HG03565 (cell line): ENCODE measurements around the gene SETDB2.

Experiments
- ATAC-seq: cut with Tn5 transposase; IDR thresholded peaks from one replicate; pipeline ENCODE4 v1.9.1; 2021; ENCODE audit warnings: mild to moderate bottlenecking, moderate library complexity; ENCODE audit not compliant: unreplicated experiment

Gene SETDB2, protein sequence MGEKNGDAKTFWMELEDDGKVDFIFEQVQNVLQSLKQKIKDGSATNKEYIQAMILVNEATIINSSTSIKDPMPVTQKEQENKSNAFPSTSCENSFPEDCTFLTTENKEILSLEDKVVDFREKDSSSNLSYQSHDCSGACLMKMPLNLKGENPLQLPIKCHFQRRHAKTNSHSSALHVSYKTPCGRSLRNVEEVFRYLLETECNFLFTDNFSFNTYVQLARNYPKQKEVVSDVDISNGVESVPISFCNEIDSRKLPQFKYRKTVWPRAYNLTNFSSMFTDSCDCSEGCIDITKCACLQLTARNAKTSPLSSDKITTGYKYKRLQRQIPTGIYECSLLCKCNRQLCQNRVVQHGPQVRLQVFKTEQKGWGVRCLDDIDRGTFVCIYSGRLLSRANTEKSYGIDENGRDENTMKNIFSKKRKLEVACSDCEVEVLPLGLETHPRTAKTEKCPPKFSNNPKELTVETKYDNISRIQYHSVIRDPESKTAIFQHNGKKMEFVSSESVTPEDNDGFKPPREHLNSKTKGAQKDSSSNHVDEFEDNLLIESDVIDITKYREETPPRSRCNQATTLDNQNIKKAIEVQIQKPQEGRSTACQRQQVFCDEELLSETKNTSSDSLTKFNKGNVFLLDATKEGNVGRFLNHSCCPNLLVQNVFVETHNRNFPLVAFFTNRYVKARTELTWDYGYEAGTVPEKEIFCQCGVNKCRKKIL

DNA sequence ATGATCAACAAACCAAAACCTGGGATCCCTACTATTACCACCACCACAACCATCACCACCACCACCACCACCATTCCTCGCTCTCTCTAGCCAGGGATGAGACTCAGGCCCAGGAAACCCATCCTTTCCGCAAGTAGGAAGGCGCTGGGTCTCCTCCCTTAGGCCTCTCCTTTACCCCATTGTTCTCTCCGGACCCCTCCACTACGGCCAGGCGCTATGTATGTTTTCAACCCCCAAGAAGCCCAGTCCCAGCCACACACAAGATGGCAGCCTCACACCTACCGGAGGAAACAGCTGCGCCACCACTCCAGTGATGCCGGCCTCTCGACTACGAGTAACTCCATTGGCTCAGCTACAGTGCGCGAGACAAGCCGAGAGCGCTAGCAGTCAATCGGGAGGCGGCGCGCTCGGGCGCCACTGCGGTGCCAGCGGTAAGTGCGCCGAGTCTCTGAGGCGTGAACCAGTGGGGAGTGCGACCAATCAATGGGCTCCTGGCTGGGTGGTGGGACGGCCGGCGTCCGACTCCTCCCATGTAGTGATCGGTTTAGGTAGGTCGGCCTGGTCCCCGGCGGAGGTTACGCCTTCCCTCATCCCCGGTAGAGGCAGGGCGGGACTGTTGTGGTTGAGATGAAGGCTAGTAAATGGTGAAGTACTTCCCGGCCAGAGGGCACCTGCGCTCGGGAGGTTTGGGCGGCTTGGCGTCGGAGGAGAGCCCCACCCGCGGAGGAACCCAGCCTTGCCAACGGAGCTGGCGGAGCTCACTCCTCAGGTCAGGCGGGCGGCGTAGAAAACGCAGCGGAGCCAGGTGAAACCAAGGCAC lies at the start of gene SETDB2, which contains the start of gene CAB39L:
Gene SETDB2 (plus strand): TSS at position 571 of the 820 bp plus-strand sequence. CDS start 7,620 bp downstream, outside the sequence.
Gene CAB39L (minus strand): TSS at position 361 of the 820 bp plus-strand sequence. CDS start 61,154 bp downstream, outside the sequence.
- ATAC-seq, result peak; percentile 91

DNA sequence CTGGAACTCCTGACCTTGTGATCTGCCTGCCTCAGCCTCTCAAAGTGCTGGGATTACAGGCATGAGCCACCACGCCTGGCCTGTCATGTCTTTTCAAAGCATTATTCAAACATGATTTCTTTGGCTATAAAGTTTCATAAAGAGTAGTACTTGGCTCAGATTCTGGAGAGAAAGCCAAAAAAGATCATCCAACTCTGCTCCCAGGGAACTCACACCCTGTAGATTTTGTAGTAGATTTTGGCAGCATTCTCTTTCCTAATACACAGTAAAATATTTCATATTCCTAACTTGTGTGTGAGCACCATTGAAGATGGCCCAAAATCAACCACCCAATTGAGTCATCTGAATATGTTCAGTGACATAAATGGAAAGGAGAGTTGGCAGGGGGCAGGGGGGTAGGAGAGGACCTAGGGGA lies 48.6 kb upstream of the SETDB2 start:
- no peak for ATAC-seq

DNA sequence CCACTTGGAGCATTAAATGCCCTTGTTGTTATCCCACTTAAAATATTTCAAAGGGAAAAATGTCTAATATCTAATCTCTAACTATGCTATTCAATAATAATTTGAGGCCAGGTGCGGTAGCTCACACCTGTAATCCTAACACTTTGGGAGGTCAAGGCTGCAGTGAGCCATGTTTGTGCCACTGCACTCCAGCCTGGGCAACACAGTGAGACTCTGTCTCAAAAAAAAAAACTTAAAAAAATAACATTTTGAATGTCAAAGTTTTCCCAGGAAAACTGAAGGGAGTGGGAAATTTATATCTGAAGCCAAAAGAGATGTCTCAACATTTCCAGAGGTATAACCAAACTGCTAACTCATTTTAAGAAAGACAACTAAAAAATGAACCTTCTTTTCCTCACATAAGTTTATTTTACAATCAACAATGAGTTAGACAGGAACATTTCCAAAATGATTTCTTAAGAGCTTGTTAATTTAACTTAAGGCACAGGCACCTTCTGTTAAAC lies 48.1 kb upstream of the SETDB2 start:
- ATAC-seq, result no peak

DNA sequence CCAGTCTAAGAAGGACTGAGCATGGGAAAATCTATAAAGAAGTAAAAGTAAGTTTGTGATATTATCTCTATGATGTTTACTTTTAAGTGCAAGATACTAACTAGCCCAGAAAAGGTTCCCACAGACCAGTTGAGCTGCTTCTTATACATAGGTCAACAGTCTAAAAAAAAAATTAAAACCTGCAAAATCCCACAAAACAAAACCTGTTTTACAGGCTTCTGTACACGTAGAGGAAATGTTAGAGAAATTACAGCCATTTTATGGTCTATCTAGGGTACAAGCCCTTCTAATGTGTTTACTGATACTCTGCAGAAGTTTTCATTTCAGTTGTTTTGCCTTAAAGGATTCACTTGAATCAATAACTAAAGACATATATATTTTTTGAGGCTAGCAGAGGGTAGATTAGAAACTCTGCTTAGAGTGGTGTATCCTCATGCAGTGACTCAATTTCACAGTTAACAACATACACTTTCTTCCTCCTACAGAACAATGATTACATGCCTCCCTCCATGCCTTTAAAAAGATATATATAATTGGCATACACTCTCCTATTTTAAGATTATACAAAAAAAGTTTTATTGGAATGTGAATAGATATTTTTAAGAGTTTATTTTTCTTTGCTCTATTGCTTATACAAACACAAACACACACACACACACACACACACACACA lies 44.1 kb upstream of the SETDB2 start:
- ATAC-seq, result no peak

DNA sequence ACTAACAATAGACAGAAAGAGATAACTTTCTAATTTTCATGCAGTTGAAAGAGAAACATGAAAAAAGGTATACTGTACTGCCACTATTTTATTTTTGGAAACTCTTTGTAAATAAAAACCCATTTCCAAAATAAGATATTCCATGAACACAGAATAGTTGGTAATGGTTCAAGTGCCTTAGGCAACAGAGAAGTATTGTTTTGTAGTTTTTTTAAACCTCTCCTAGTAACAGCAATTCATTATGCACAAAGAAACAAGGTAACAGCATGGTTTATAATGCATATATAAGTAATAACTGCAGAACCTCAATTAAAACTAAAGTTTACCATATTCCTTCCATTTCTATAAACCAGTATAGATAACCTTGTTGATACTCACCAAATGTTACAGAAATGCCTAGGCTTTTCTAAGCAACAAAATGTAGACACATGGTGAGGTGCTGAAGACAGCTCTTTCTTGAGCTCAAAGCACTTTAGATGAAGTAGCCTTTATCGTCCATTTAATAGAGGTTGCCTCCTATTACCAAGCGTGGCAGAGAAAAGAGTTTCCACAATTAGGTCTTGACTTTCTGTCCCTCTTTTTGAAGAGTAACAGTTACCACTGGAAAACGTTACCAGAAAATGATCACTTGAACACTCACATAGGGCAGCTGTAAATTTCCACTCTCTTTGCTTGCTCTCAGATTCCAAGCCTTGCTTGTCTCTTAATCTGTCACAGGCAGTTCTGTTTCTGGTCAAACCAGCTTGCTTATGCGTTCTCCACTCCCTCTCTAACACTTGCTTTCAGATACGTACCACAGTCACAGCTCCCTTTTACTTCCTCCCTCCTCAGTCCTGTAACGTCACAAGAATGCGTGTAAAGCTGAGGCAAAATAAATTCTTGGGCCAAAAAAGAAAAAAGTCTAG lies 43.1 kb upstream of the SETDB2 start:
- no peak for ATAC-seq

DNA sequence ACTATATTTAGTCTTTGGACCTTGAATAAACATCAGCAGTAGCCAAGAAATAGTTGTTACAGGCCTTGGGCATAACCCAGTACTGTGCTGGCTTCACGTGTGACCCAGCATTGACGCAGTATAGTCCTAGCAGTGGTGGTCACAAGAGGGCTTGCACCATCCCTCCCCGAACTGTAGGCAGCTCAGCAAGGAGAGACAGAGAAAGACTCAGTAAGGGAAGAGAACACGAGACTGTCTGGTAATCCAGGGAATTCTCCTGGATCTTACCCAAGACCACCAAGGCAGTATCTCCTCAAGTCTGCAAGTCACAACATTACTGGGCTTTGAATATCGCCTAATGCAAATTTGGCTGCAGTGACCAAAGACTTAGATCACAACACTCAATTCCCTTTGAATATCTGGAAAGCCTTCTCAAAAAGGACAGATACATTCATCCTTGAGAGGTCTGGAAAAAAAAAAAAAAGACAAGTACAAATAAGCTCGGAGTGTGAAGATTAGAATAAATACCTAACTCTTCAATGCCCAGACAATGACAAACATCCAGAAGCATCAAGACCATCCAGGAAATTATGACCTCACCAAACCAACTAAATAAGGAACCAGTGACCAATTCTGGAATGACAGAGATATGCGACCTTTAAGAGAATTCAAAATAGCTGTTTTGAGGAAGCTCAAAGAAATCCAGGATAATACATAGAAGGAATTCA lies 39.9 kb upstream of the SETDB2 start:
- ATAC-seq, result no peak

DNA sequence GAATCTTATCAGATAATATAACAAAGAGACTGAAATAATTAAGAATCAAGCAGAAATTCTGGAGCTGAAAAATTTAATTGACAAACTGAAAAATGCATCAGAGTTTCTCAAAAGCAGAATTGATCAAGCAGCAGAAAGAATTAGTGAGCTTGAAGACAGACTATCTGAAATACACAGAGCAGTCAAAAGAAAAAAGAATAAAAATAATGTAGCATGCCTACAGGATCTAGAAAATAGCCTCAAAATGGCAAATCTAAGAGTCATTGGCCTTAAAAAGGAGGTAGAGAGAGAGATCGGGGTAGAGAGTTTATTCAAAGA lies 39.4 kb upstream of the SETDB2 start:
- no peak for ATAC-seq

DNA sequence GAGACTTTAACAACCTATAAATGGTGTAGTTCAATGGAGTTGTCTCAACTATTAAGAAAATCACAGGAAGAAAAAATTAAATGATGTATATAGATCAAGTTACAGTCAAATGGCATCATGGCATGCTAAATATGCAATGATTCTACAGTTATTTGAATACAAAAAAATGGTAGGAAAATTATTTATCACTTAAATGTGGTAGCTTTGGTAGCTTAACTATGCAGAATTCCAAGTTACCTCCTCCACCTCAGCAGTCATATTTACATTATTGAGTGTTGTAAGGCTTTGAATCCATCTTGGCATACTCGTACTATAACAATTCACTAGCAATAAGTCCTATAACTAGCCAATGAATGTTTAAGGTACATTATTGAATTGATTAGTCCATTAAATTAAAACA lies 37.0 kb upstream of the SETDB2 start:
- no peak for ATAC-seq

DNA sequence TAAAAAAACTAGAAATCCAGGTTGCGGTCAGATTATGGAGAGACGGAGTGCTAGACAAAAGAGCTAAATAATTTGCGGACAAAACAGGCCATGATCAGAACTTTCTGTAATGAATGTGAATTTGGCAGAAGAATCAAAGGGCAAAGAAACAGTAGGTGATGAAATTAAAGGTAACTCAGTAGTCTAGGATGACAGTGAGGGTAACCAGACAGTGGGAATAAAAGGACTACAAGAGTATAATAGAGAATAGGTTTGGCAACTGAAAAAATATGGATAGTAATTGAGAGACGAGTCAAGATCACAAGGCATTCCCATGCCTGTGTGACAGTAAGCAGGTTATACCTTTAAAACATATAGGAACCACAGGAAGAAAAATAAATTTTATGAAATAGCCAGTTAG lies 36.1 kb upstream of the SETDB2 start:
- no peak for ATAC-seq

DNA sequence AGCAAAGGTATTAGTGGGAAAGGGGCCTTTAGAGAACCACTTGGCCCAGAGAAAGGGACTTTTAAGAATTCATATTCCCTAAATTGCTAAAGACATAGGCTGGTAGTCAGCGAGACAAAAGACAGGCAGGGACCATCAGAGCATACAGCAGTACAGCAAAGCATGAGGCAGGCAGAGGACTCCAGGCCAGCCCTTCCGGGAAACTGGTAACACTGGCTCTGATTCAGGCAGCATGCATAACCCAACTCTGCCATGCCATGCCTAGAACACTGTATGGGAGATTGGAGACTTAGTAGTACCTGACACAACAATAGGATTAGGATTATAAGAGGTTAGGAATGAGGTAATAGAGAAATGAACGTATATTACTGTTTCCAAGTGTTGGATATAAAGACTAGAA lies 35.1 kb upstream of the SETDB2 start:
- no peak for ATAC-seq

DNA sequence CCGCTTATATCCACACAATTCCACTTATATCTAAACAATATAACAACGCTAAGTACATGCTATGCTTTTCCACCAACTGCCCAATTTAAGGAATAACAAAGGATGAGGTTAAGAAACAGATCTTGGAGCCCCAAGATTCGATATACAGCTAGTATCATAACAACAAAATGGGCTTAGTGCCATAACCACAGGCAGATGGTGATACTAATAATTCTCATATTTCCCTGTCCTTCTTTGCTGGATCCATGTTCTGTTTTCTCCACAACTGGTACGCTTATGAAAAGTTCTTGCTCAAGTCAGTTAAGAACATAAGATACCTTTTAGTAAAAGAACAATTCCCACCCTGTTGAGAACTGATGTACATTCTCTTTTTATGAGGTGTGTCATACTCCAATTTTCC lies 34.1 kb upstream of the SETDB2 start:
- no peak for ATAC-seq

DNA sequence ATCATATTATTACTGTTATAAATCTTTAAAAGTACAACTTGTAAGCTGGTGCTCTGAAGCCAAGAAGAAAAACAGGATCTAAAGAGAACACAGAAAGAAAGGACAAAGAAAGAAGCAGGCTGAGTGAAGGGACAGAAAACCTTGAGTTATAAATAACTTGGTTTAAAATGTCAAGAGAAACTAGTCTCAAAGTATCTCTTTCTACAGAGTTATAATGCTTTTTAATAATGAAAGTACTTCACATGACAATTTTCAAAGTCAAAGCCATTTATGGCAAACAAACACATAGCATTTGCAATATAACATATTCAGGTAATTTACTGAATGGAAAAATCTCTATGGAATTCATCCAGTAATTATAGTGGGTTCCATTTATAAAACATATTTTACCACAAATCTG lies 33.6 kb upstream of the SETDB2 start:
- no peak for ATAC-seq

DNA sequence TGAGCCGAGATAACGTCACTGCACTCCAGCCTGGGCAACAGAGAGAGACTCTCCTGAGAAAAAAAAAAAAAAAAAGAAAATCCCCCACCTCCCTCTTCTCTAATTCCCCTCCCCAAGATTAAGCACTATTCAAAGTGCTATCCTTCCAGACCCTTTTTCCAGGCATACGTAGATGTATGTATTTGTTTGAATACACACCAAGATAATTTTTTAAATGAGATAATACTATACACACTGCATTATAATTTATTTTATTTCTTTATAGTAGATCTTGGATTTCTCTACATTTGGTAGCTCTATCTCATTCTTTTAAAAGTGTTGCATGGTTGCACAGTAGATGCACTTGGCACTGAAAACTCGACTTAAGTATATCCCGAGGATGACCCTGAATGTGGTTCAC lies 32.7 kb upstream of the SETDB2 start:
- no peak for ATAC-seq

DNA sequence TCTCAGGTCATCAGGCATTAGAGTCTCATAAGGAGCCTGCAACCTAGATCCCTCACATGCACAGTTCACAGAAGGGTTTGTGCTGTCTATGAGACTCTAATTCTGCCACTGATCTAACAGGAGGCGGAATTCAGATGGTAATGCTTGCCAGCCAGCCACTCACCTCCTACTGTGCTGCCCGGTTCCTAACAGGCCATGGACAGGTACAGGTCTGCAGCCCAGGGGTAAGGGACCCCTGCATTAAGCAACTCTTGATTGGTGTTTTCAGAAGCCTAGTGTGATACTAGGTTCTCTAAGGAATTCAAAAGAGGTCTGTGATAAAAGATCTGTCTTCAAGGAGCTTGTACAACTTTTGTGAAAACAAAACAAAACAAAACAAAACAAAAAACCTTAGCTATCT lies 31.3 kb upstream of the SETDB2 start:
- no peak for ATAC-seq

DNA sequence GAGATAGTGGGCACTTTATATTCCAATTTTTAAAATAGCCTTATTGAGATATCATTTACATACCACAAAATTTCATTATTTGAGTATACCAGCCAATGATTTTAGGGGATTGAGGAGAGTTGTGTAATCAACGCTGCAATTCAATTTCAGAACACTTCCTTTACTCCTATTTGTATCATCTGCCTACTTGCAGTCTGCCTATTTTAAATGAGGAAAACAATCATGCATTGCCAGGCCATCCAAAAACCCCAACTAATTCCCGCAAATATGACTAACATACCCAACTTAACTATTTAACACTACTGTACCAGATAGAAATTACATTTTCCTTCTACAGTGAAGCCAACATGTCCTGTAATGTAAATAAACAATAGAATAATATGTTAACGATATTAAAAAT lies 26.9 kb upstream of the SETDB2 start:
- ATAC-seq, result no peak

DNA sequence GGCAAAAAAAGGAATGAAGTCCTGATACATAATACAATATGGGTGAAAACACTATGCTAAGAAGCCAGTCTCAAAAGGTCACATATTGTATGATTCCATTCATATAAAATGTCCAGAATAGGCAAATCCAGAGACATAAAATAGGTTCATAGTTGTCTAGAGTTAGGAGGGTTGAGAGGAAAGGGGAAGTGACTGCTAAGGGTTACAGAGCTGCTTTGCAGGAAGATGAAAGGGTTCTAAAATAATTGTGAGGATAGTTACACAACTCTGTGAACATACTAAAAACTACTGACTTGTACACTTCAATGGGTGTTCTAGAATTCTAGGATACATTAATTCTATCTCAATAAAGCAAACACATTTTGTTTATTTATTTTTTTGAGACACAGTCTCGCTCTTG lies 25.9 kb upstream of the SETDB2 start:
- ATAC-seq, result no peak

DNA sequence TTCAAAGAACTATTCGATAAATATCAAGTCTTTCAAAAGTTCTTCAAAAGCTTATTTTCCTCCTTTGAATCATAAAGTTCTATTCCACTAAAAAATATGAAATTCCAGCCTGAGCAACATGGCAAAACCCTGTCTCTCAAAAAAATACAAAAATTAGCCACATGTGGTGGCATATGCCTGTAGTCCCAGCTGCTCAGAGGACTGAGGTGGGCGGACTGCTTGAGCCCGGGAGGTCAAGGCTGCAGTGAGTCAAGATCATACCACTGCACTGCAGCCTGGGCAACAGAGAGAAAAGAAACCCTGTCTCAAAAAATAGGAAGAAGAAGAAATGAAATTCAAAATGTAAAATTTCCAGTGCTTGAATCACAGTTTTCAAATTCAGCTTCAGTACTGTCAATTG lies 24.8 kb upstream of the SETDB2 start:
- ATAC-seq, result no peak

DNA sequence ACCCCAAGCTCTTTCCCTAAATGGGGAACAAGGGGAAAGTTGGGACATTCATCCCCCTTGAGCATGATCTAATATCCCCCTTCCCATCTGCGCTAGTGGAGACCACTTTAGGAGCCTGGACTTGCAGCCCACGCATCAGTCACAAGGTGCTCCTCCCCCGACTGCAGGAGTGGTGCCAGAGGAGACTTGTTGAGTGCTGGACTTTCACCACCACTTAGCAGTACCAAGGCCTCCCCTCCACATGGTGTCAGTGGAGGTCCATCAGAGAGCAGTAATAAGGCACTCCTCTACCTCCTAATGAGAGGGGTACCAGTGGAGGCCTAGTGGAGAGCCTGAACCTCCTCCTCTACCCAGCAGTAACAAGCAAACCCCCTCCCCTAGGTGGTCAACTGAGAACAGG lies 22.7 kb upstream of the SETDB2 start:
- no peak for ATAC-seq

DNA sequence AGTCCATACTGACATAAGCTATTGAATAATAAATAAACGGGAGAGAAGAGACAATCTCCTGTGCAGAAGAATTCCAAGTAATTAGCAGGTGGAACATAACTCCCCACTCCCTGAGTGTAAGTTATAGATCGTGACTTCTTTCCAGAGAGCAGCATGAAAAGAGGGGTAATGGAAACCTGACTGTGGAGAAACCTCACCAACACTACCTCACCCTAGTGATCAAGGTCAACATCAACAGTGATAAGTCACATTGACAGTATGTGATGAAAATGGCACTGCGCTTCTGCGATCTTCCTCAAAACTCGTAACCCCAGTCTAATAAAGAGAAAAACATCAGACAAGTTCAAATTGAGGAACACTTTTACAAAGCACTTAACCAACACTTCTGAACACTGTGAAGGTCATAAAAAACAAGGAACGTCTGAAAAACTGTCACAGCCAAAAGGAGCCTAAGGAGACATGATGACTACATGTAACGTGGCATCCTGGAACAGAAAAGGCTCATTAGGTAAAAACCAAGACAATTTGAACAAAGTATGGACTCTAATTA lies 20.0 kb upstream of the SETDB2 start:
- ATAC-seq, result no peak
